GM18868 (cell line): ENCODE results near the gene TBX3.

Experiments used
- ATAC-seq: cut with Tn5 transposase; IDR thresholded peaks from one replicate; pipeline ENCODE4 v1.9.1; 2021; ENCODE audit warnings: mild to moderate bottlenecking, moderate library complexity; ENCODE audit not compliant: unreplicated experiment

Gene TBX3

GRCh38 chr12:114697243-114697716 lies 13.3 kb upstream of the TBX3 start:
- ATAC-seq: no peak

GRCh38 chr12:114696443-114697242 lies 12.7 kb upstream of the TBX3 start:
- no peak for ATAC-seq

GRCh38 chr12:114695305-114695592 lies 11.3 kb upstream of the TBX3 start:
- no peak for ATAC-seq

- no peak for ATAC-seq
Measured at GRCh38 chr12:114694436-114695304, 10.7 kb upstream of the TBX3 start.

- no peak for ATAC-seq
Measured at GRCh38 chr12:114693532-114693931, 9.6 kb upstream of the TBX3 start.

GRCh38 chr12:114693059-114693531 lies 9.1 kb upstream of the TBX3 start:
- ATAC-seq: no peak

GRCh38 chr12:114692186-114693058 lies 8.4 kb upstream of the TBX3 start:
- ATAC-seq: no peak

GRCh38 chr12:114691763-114692185 lies 7.8 kb upstream of the TBX3 start:
- no peak for ATAC-seq

GRCh38 chr12:114691196-114691595 lies 7.2 kb upstream of the TBX3 start:
- no peak for ATAC-seq

GRCh38 chr12:114690267-114691135 lies 6.5 kb upstream of the TBX3 start:
- no peak for ATAC-seq

- no peak for ATAC-seq
Measured at GRCh38 chr12:114689075-114689994, 5.4 kb upstream of the TBX3 start.

- no peak for ATAC-seq
Measured at GRCh38 chr12:114688256-114688845, 4.4 kb upstream of the TBX3 start.

GRCh38 chr12:114687802-114688201 lies 3.8 kb upstream of the TBX3 start:
- ATAC-seq: no peak

- ATAC-seq: no peak
Measured at GRCh38 chr12:114686773-114687500, 3.0 kb upstream of the TBX3 start.

- no peak for ATAC-seq
Measured at GRCh38 chr12:114686426-114686772, 2.4 kb upstream of the TBX3 start.

GRCh38 chr12:114685869-114686268 lies 1.9 kb upstream of the TBX3 start:
- no peak for ATAC-seq

GRCh38 chr12:114685320-114685781 lies 1.4 kb upstream of the TBX3 start:
- ATAC-seq: no peak

GRCh38 chr12:114684870-114685273 lies 897 bp upstream of the TBX3 start:
- no peak for ATAC-seq
